Thoracic aorta (tissue), 2 donors: ENCODE data around the gene FTO. TPM values are rescaled to one million over a fixed set of nuclear protein-coding genes. Genes with fewer than 3 reads are reported as not detected.

ENCODE experiments used
- ATAC-seq: fragments of 150-250 bp; one replicate; pipeline ENCODE4 v1.8.0; 2017; ENCODE audit warnings: low read depth; ENCODE audit not compliant: insufficient number of reproducible peaks, low FRiP score
- DNase-seq: peaks from one replicate; pipeline ENCODE4 v3.0.0-alpha.2; 2020; ENCODE audit warnings: low spot score
- H3K27ac ChIP-seq, 2 donors: fragments of 200-600 bp; sonication (generic); 1 replicate in 1 of 2; 2 replicates in 1 of 2; pipeline ENCODE4 v1.5.1; 2016; ENCODE audit warnings: mild to moderate bottlenecking in 2 of 2, moderate library complexity in 2 of 2
- H3K27me3 ChIP-seq: fragments of 200-600 bp; sonication (generic); replicated peaks from 2 replicates; pipeline ENCODE4 v1.6.0; 2016; ENCODE audit warnings: mild to moderate bottlenecking; ENCODE audit not compliant: insufficient read depth
- H3K36me3 ChIP-seq: fragments of 200-600 bp; sonication (generic); one replicate; pipeline ENCODE4 v1.5.1; 2016
- H3K4me1 ChIP-seq, 2 donors: fragments of 200-600 bp; sonication (generic); 1 replicate in 1 of 2; 2 replicates in 1 of 2; pipeline versions ENCODE4 v1.5.1 to v1.6.0; 2016; ENCODE audit warnings: low read depth in 2 of 2, mild to moderate bottlenecking in 1 of 2; ENCODE audit not compliant: control insufficient read depth in 1 of 2
- H3K4me3 ChIP-seq: fragments of 200-600 bp; sonication (generic); 2 replicates; pipeline ENCODE4 v1.5.1; 2016; ENCODE audit warnings: mild to moderate bottlenecking
- H3K9me3 ChIP-seq: fragments of 200-600 bp; sonication (generic); 2 replicates; pipeline ENCODE4 v1.5.1; 2016
- CTCF ChIP-seq: fragments of 200-600 bp; sonication (generic); IDR thresholded peaks from one replicate; pipeline ENCODE4 v1.5.1; 2019; ENCODE audit warnings: antibody characterized with exemption
- total RNA-seq, 2 donors: library from RNA; depleted of rRNA; stranded (reverse); fragments of >200 nt; gene quantifications; one replicate each; pipeline versions ENCODE4 v1.1.0 to v1.2.3, GENCODE V29; 2016

Gene FTO
- total RNA-seq, 2 donors from 2014 or later: 99.6 to 103 TPM

DNA sequence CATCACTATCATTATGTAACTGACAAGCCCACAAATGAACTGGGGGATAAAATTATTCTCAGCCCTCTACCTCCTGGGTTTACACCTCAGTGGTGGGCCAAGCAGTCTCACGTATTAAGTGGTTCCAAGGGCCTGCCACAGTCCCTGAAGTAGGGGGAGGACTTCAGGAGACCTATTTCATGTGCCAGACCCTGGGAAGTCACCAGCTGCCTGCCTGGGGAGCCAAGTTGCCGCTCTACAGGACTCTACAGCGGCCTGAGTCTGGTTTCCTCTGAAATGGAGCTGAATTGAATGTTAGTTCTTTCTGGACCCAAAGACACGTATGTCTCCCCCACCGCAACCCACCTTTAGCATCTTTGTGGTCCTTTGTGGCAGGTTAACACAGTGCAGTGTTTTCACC, 395.7 kb downstream of the FTO start:
- no peak for DNase-seq
- no peak overlapping the region for H3K27ac ChIP-seq
- TF ChIP-seq CTCF: no peak

DNA sequence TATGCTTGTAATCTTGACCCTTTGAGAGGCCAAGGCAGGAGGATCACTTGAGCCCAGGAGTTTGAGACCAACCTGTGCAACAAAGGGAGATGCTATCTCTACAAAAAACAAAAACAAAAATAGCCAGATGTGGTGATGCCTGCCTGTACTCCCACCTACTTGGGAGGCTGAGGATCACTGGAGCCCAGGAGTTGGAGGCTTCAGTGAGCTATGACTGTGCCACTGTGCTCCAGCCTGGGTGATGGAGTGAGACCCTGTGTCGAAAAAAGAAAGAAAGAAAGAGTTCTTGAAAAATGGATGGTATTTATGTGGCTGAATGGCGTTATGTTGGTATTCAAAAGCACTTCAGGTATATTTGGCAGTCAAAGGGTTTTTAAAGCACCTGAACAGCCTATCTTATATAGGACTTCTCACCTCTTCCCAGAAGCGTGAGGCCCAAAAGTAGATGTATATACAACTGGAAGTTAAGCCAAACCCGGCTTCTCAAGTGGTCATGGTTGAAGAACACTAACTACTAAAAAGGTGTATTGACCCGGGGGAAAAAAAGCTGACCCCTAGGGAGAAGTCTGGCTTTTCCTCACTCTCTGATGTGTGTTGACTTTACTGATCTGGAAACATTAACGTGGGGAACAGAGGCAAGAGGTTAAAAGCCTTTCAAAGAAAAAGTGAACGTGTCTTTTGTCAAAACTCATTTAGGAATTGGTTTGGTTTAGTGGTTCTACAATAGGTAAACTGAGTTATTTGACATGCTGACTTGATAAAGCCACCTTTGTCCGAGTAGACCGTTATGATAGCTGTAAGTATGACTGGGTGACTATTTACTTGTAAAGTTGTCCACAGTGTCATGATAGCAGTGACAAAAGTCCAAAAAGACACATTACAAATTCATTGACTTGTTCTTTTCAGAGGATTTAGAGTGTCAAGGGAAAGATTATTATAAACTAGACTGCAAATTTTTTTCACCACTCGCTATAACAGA, 399.2 kb downstream of the FTO start:
- Histone ChIP-seq H3K4me1 (no peaks in the 10 kb centered on the region), H3K27ac (no peak overlapping the region), H3K27me3 (no peaks in the 10 kb centered on the region), H3K4me3 (no peak overlapping the region), H3K9me3 (no peaks in the 10 kb centered on the region), H3K36me3 (no peaks in the 10 kb centered on the region)
- TF ChIP-seq CTCF: no peak
- ATAC-seq (no peak), DNase-seq (no peak)

More for the DNA sequence above, 395.7 kb downstream of the FTO start:
- Histone ChIP-seq H3K4me3 (no peak overlapping the region), H3K9me3 (no peaks in the 10 kb centered on the region), H3K4me1 (no peaks in the 10 kb centered on the region), H3K27me3 (no peaks in the 10 kb centered on the region), H3K36me3 (no peaks in the 10 kb centered on the region)
- ATAC-seq: no peak

- Histone ChIP-seq H3K9me3 (no peaks in the 10 kb centered on the region), H3K27ac (no peak overlapping the region), H3K4me3 (no peak overlapping the region), H3K4me1 (no peaks in the 10 kb centered on the region), H3K27me3 (no peaks in the 10 kb centered on the region), H3K36me3 (no peaks in the 10 kb centered on the region)
- ATAC-seq (no peak), DNase-seq (no peak)
- TF ChIP-seq CTCF: no peak
Observed at GRCh38 chr16:54106057-54106456, 402.1 kb downstream of the FTO start.

DNA sequence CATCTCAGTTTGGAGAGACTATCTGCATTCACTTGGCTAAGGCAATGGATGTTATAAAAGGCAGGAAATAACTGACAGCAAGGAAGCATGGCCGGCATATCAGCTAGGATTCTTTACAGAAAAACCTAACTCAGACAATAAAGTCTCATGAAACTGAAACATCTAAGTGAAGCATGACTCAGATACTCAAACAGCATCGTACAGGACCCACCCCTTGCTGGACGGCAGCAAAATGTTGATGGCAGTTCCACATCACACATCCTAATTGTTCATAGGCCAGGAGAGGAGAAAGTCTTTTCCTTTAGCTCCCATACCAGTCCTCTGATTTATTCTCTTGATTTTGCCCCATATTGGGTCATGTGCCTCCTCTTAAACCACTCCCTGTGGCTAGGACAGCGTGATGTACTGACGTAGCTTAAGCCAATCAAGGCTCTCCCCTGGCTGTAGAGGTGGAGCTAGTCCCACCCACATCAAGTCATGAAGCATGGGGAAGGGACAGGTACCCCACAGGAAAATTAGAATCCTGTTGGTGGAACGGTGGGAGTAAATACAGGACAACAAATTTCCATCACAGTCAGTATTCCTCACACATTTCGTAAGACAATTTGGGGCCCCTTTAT, 403.7 kb downstream of the FTO start:
- DNase-seq: no peak
- Histone ChIP-seq H3K27me3 (no peaks in the 10 kb centered on the region), H3K9me3 (no peaks in the 10 kb centered on the region), H3K36me3 (peaks cover 7% of the 10 kb centered on the region), H3K4me1 (no peaks in the 10 kb centered on the region), H3K27ac (no peak overlapping the region), H3K4me3 (no peak overlapping the region)
- no peak for TF ChIP-seq CTCF
- no peak for ATAC-seq
